K562 (cell line): ENCODE data around the gene PPTC7. TPM values are rescaled to one million over a fixed set of nuclear protein-coding genes. Genes with fewer than 3 reads are reported as not detected.
A peak's percentile ranks its signal among the peaks of the same experiment; 100 is the strongest.

Source experiments
- BDP1 ChIP-seq: IDR thresholded peaks from 3 replicates; pipeline ENCODE4 v1.6.1; 2011; ENCODE audit not compliant: insufficient read length, insufficient read depth
- CBFB ChIP-seq: sonication (generic); formaldehyde crosslinking; IDR thresholded peaks from 2 replicates; pipeline ENCODE4 v1.4.0; 2020; ENCODE audit warnings: mild to moderate bottlenecking, missing genetic modification reagents
- CGGBP1 ChIP-seq: fragments of 250-450 bp; sonication (Bioruptor Pico); IDR thresholded peaks from 2 replicates; pipeline ENCODE4 v1.9.0; 2021; ENCODE audit warnings: mild to moderate bottlenecking
- CHD2 ChIP-seq: IDR thresholded peaks from 2 replicates; pipeline ENCODE4 v1.6.1; 2011; ENCODE audit warnings: low read depth, low read length
- CREB1 ChIP-seq, 2 experiments: sonication (generic) in 1 of 2; formaldehyde crosslinking in 1 of 2; IDR thresholded peaks; 2 replicates each; pipeline versions ENCODE4 v1.6.1 to v1.8.0; 2012 to 2022; ENCODE audit warnings: inconsistent platforms in 1 of 2, mild to moderate bottlenecking in 1 of 2, missing genetic modification reagents in 1 of 2, moderate library complexity in 1 of 2
- CREB5 ChIP-seq: fragments of 250-450 bp; sonication (Bioruptor Pico); IDR thresholded peaks from 2 replicates; pipeline ENCODE4 v1.5.0; 2020; ENCODE audit warnings: mild to moderate bottlenecking
- DIDO1 ChIP-seq: fragments of 450-650 bp; IDR thresholded peaks from 2 replicates; pipeline ENCODE4 v1.6.1; 2016; ENCODE audit warnings: low read depth, missing biosample characterization, missing genetic modification characterization
- DMBX1 ChIP-seq: fragments of 250-450 bp; sonication (Bioruptor Pico); IDR thresholded peaks from 2 replicates; pipeline ENCODE4 v1.8.0; 2022; ENCODE audit warnings: inconsistent platforms, mild to moderate bottlenecking, moderate library complexity, borderline replicate concordance
- DNMT1 ChIP-seq: fragments of 450-650 bp; IDR thresholded peaks from 2 replicates; pipeline ENCODE4 v1.6.1; 2016; ENCODE audit warnings: antibody characterized with exemption, mild to moderate bottlenecking
- DPF2 ChIP-seq: fragments of 450-650 bp; IDR thresholded peaks from 2 replicates; pipeline ENCODE4 v1.6.1; 2016
- HOMEZ ChIP-seq: fragments of 250-450 bp; sonication (Bioruptor Pico); IDR thresholded peaks from 2 replicates; pipeline ENCODE4 v1.4.0; 2020; ENCODE audit warnings: mild to moderate bottlenecking, moderate library complexity
- KHSRP ChIP-seq: fragments of 450-650 bp; IDR thresholded peaks from 2 replicates; pipeline ENCODE4 v1.6.1; 2017
- MAFF ChIP-seq: IDR thresholded peaks from 2 replicates; pipeline ENCODE4 v1.6.1; 2012; ENCODE audit warnings: low read length, improper control_type of control experiment
- MCM2 ChIP-seq: fragments of 450-650 bp; IDR thresholded peaks from 2 replicates; pipeline ENCODE4 v1.6.1; 2017; ENCODE audit warnings: low read depth, mild to moderate bottlenecking
- MEF2D ChIP-seq: conservative IDR thresholded peaks from 2 replicates; pipeline ENCODE4 v1.6.1; 2016; ENCODE audit warnings: low read depth, missing genetic modification characterization, missing compliant biosample characterization
- NFIX ChIP-seq: fragments of 250-450 bp; sonication (Bioruptor Pico); IDR thresholded peaks from 2 replicates; pipeline ENCODE4 v1.4.0; 2020; ENCODE audit warnings: low read depth, mild to moderate bottlenecking, moderate library complexity
- NRF1 ChIP-seq, 2 experiments: fragments of 450-650 bp; IDR thresholded peaks in 1 of 2; conservative IDR thresholded peaks in 1 of 2; 2 replicates each; pipeline ENCODE4 v1.6.1; 2014; ENCODE audit warnings: mild to moderate bottlenecking in 2 of 2
- RBM25 ChIP-seq: fragments of 200-400 bp; formaldehyde crosslinking; IDR thresholded peaks from 2 replicates; pipeline ENCODE4 v1.6.1; 2018; ENCODE audit warnings: low read length, low read depth, moderate library complexity; ENCODE audit not compliant: severe bottlenecking
- SIN3B ChIP-seq: fragments of 450-650 bp; IDR thresholded peaks from 2 replicates; pipeline ENCODE4 v1.6.1; 2017; ENCODE audit warnings: low read depth, mild to moderate bottlenecking, moderate library complexity
- TAF1 ChIP-seq: IDR thresholded peaks from 2 replicates; pipeline ENCODE4 v1.6.1; 2011; ENCODE audit warnings: mild to moderate bottlenecking, low read length, moderate library complexity; ENCODE audit not compliant: insufficient read depth, control insufficient read depth, severe bottlenecking; ENCODE audit errors: extremely low read depth
- TAF15 ChIP-seq: fragments of 200-400 bp; formaldehyde crosslinking; IDR thresholded peaks from 2 replicates; pipeline ENCODE4 v1.6.1; 2017; ENCODE audit warnings: mild to moderate bottlenecking, low read depth, low read length, moderate library complexity
- ZBTB1 ChIP-seq: sonication (generic); formaldehyde crosslinking; IDR thresholded peaks from 2 replicates; pipeline ENCODE4 v1.8.1; 2023; ENCODE audit warnings: missing genetic modification reagents, low read depth, mild to moderate bottlenecking, borderline replicate concordance
- ZKSCAN1 ChIP-seq: fragments of 150-350 bp; IDR thresholded peaks from 2 replicates; pipeline ENCODE4 v1.6.1; 2016; ENCODE audit warnings: low read depth, low read length
- ZNF239 ChIP-seq: fragments of 250-450 bp; sonication (Bioruptor Pico); IDR thresholded peaks from 2 replicates; pipeline ENCODE4 v1.4.0; 2020; ENCODE audit warnings: mild to moderate bottlenecking
- ZNF584 ChIP-seq: fragments of 200-800 bp; sonication (Bioruptor generic); IDR thresholded peaks from 2 replicates; pipeline ENCODE4 v1.6.1; 2016; ENCODE audit warnings: low read depth, mild to moderate bottlenecking, missing genetic modification characterization, missing compliant biosample characterization
- ZNF696 ChIP-seq: fragments of 250-450 bp; sonication (Bioruptor Pico); conservative IDR thresholded peaks from 2 replicates; pipeline ENCODE4 v1.4.0; 2020; ENCODE audit warnings: mild to moderate bottlenecking, moderate library complexity
- ZNF717 ChIP-seq: fragments of 250-450 bp; sonication (Bioruptor Pico); IDR thresholded peaks from 2 replicates; pipeline ENCODE4 v1.5.0; 2021
- ZNF778 ChIP-seq: fragments of 450-650 bp; formaldehyde crosslinking; IDR thresholded peaks from 2 replicates; pipeline ENCODE4 v1.4.0; 2020; ENCODE audit warnings: mild to moderate bottlenecking, moderate library complexity
- polyA plus RNA-seq, 8 experiments: library from polyadenylated mRNA; depleted of rRNA in 4 of 8; stranded (reverse) in 5 of 8; unstranded in 3 of 8; fragments of >200 nt; fragmentation: Nextera tagmentation in 2 of 8; fragmentation: Illumina TruSeq in 1 of 8; extraction: Ambion mirVana in 2 of 8; extraction: Trizol in 1 of 8; gene quantifications; 2 replicates each; pipeline versions ENCODE4 v1.2.1 to v1.2.3, GENCODE V29; 2011 to 2014; ENCODE audit warnings: inconsistent platforms in 1 of 8, missing spikeins in 1 of 8
- total RNA-seq, 7 experiments: library from RNA; depleted of rRNA in 6 of 7; stranded (reverse); fragments of >200 nt in 6 of 7; fragmentation: Illumina TruSeq in 2 of 7; extraction: Trizol in 2 of 7; gene quantifications; 2 replicates each; pipeline versions ENCODE4 v1.2.1 to v1.2.3, GENCODE V29; 2011 to 2021; ENCODE audit warnings: low replicate concordance in 1 of 7

The PPTC7 gene
- total and polyA plus RNA-seq, 9 of the 15 experiments (the other 6 are each of a cell fraction or from before 2014, with no cell fraction given) = 2.6 to 23.1 (median 11.9) TPM

GRCh38 chr12:110583137-110584059 lies at the start of gene PPTC7 (continued):
- TF ChIP-seq TAF1 (peak; percentile 92), ZKSCAN1 (no peak), HOMEZ (no peak), BDP1 (no peak), CGGBP1 (CRISPR knock-in tag) (no peak), CHD2 (no peak), DIDO1 (no peak), CREB5 (CRISPR knock-in tag) (no peak), CBFB (CRISPR knock-in tag) (no peak), ZBTB1 (CRISPR knock-in tag) (no peak), TAF15 (no peak), RBM25 (no peak), ZNF717 (CRISPR knock-in tag) (no peak), ZNF584 (no peak), SIN3B (peak; percentile 56; the same call in 1 of the 2 replicates), NFIX (no peak), ZNF696 (CRISPR knock-in tag) (no peak), DMBX1 (no peak), MEF2D (tag) (no peak), MCM2 (no peak), NRF1 (conservative IDR thresholded peaks at IDR 0.05 in 1 of 2, IDR thresholded peaks at IDR 0.05 in 1 of 2) (peak; percentile 97 to 98), DNMT1 (no peak), KHSRP (no peak), ZNF778 (CRISPR knock-in tag) (no peak), CREB1 (IDR thresholded peaks at IDR 0.05) (0 out of 2 replicates have a peak, but pooled peaks have one; percentile 23), CREB1 (CRISPR knock-in tag; IDR thresholded peaks at IDR 0.05) (no peak), MAFF (no peak), DPF2 (peak; percentile 54; the same call in 1 of the 2 replicates), ZNF239 (CRISPR knock-in tag) (no peak)
